Kidney (tissue), 22 donors: Measurements from ENCODE around the gene SMAD7. TPM values are rescaled to one million over a fixed set of nuclear protein-coding genes. Genes with fewer than 3 reads are reported as not detected.

ENCODE experiments used
- DNase-seq, 5 donors: peaks; one replicate each; pipeline ENCODE4 v3.0.0-alpha.2; 2013 to 2020
- FAIRE-seq: peaks from 2 replicates; lab custom pipeline; 2012; peaks lifted over from hg19 to GRCh38; lab: Jason Lieb, UNC
- H3K27ac ChIP-seq, 2 donors: one replicate each; pipeline ENCODE4 v1.7.0; 2013; ENCODE audit warnings: low read depth in 2 of 2, low read length in 2 of 2, inconsistent platforms in 1 of 2
- H3K27me3 ChIP-seq: one replicate; pipeline ENCODE4 v1.7.1; 2013; ENCODE audit warnings: low read length, inconsistent platforms; ENCODE audit not compliant: control insufficient read depth, insufficient read depth
- H3K36me3 ChIP-seq, 3 donors: one replicate each; pipeline versions ENCODE4 v1.7.0 to v1.7.1; 2013; ENCODE audit warnings: low read length in 3 of 3, control low read depth in 1 of 3, inconsistent platforms in 1 of 3; ENCODE audit not compliant: insufficient read depth in 3 of 3, control insufficient read depth in 2 of 3
- H3K4me1 ChIP-seq, 3 donors: one replicate each; pipeline versions ENCODE4 v1.7.0 to v1.7.1; 2013; ENCODE audit warnings: low read length in 3 of 3, inconsistent platforms in 1 of 3, low read depth in 1 of 3; ENCODE audit not compliant: control insufficient read depth in 2 of 3, insufficient read depth in 2 of 3
- H3K4me3 ChIP-seq, 3 donors: one replicate each; pipeline versions ENCODE4 v1.7.0 to v1.8.1; 2013; ENCODE audit warnings: low read length in 3 of 3, control low read depth in 1 of 3, inconsistent platforms in 1 of 3
- H3K9ac ChIP-seq, 3 donors: one replicate each; pipeline versions ENCODE4 v1.7.0 to v1.7.1; 2013; ENCODE audit warnings: low read length in 3 of 3, control low read depth in 1 of 3, inconsistent platforms in 1 of 3
- H3K9me3 ChIP-seq, 3 donors: one replicate each; pipeline versions ENCODE4 v1.7.0 to v1.7.1; 2013; ENCODE audit warnings: low read length in 3 of 3, control low read depth in 1 of 3, inconsistent platforms in 1 of 3; ENCODE audit not compliant: control insufficient read depth in 2 of 3, insufficient read depth in 1 of 3
- intact Hi-C: fragments of 100-400 bp; cut with DNase I; formaldehyde crosslinking; loops from one replicate; pipeline ENCODE4 v1.11.1; 2022
- long read RNA-seq, 10 donors: library from polyadenylated mRNA in 1 of 10; unstranded in 1 of 10; transcript quantifications; one replicate each; pipeline ENCODE4 v2.0.0 and lab custom pipeline, GENCODE V29; 2021 to 2026
- polyA plus RNA-seq: library from polyadenylated mRNA; stranded (reverse); fragments of 350-450 nt; fragmentation: Illumina TruSeq; extraction: RNeasy Lipid Tissue Mini Kit (QIAGEN cat#74804); gene quantifications from one replicate; pipeline ENCODE4 v1.2.3, GENCODE V29; 2014; ENCODE audit warnings: low read depth, low replicate concordance; ENCODE audit not compliant: insufficient read depth
- total RNA-seq: library from RNA; stranded (reverse); fragmentation: NEBNext Ultra II Directional; extraction: Animal tissue kit (Norgen Biotek cat#: 25700); gene quantifications from one replicate; pipeline ENCODE4 v1.2.1, GENCODE V29; 2021
- TF ChIP-seq, protein P1 (sequence below): IDR thresholded peaks from 3 replicates; pipeline ENCODE4 v1.5.1; 2012; ENCODE audit warnings: mild to moderate bottlenecking, moderate library complexity, borderline replicate concordance; ENCODE audit not compliant: insufficient read depth; ENCODE audit errors: extremely low read depth
- donor health status: control.
- donor health status: control.
- donor health status: control.
- donor health status: control.
- donor health status: control.
- donor health status: DM: yes; HTN: yes; CAD: no.
- donor health status: Normal renal cell carcinoma (clear cell type).

Gene SMAD7, protein sequence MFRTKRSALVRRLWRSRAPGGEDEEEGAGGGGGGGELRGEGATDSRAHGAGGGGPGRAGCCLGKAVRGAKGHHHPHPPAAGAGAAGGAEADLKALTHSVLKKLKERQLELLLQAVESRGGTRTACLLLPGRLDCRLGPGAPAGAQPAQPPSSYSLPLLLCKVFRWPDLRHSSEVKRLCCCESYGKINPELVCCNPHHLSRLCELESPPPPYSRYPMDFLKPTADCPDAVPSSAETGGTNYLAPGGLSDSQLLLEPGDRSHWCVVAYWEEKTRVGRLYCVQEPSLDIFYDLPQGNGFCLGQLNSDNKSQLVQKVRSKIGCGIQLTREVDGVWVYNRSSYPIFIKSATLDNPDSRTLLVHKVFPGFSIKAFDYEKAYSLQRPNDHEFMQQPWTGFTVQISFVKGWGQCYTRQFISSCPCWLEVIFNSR
- 32.6 TPM for total RNA-seq
- polyA plus RNA-seq: 17.3 TPM
- long read RNA-seq, donor 1, full-length matches to known transcripts: 8 of 8 reads
- long read RNA-seq, donor 1, partial matches to known transcripts: 0 of 8 reads
- long read RNA-seq, donor 1, other reads (novel, unspliced or antisense): 0 of 8 reads
- long read RNA-seq, donor 2, full-length matches to known transcripts: 7 of 7 reads
- long read RNA-seq, donor 2, partial matches to known transcripts: 0 of 7 reads
- long read RNA-seq, donor 2, other reads (novel, unspliced or antisense): 0 of 7 reads
- long read RNA-seq, donor 3, full-length matches to known transcripts: 4 of 4 reads
- long read RNA-seq, donor 3, partial matches to known transcripts: 0 of 4 reads
- long read RNA-seq, donor 3, other reads (novel, unspliced or antisense): 0 of 4 reads
- long read RNA-seq, donor 4, full-length matches to known transcripts: 15 of 15 reads
- long read RNA-seq, donor 4, partial matches to known transcripts: 0 of 15 reads
- long read RNA-seq, donor 4, other reads (novel, unspliced or antisense): 0 of 15 reads
- long read RNA-seq, donor 5: 0 reads
- long read RNA-seq, donor 6: 0 reads
- long read RNA-seq, donor 7, full-length matches to known transcripts: 33 of 39 reads
- long read RNA-seq, donor 7, partial matches to known transcripts: 1 of 39 reads
- long read RNA-seq, donor 7, other reads (novel, unspliced or antisense): 5 of 39 reads
- long read RNA-seq, donor 8, full-length matches to known transcripts: 13 of 13 reads
- long read RNA-seq, donor 8, partial matches to known transcripts: 0 of 13 reads
- long read RNA-seq, donor 8, other reads (novel, unspliced or antisense): 0 of 13 reads
- long read RNA-seq, donor 9: 0 reads
- long read RNA-seq, donor 10, full-length matches to known transcripts: 16 of 16 reads
- long read RNA-seq, donor 10, partial matches to known transcripts: 0 of 16 reads
- long read RNA-seq, donor 10, other reads (novel, unspliced or antisense): 0 of 16 reads

DNA sequence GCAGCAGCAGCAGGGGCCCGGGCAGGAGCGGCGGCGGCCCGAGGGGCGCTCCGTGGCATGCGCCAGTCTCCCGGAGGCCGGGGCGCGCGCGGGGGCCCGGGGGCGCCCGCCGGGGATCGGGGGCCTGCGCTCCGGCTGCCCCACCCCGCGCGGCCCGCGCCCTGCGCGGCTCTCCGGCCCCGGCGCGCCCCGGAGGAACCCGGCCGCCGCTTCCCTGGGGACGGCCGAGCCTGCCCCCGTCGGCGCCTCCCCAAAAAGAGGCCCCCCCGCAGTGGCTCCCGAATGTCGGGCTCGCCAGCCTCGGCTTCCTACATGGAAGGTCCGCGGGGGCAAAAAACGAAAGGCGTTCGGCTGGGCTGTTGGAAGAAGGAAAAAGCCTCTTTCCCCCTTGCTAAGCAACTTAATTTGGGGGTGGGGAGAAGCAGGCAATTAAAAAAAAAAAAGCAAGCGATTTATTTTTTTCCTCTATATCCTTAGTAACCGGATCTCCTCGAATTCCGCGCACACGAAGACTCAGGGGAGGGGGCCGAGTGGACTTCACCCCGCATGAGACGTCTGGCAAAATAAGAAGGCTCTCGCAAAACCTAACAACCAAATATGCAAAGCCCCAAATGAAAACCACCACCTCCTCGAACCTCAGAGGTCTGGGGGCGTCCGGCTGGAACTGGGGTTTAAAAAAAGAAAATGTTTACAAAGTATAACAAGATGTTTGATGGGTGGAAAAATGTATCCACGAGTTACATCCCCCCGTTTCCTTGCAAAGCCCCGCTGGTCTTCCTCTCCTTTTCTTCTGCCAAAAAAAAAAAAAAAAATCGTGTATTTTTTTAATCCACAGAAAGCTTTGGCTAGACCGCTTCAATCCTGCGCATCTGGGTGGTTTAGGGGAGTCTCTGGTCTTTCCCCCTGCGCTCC lies at the start of gene SMAD7:
Gene SMAD7, minus strand, starts transcription at position 430 of the 912 bp plus-strand sequence. CDS start 541 bp downstream, outside the sequence.
- Histone ChIP-seq H3K36me3 (peaks cover 0 to 12% (median 0%) of the 10 kb centered on the region in 3 donors), H3K4me1 (peaks cover 0 to 22% (median 18%) of the 10 kb centered on the region in 3 donors), H3K4me3 (peak within 1 kb of the TSS; percentile 84 to 99 (median 90)), H3K9ac (peak within 1 kb of the TSS; percentile 58 to 91 (median 82)), H3K9me3 (no peaks in the 10 kb centered on the region), H3K27me3 (no peaks in the 10 kb centered on the region), H3K27ac (peak within 1 kb of the TSS; percentile 96 to 97)
- intact Hi-C loops: no loop called here
- no peak for FAIRE-seq
- TF ChIP-seq, protein P1, sequence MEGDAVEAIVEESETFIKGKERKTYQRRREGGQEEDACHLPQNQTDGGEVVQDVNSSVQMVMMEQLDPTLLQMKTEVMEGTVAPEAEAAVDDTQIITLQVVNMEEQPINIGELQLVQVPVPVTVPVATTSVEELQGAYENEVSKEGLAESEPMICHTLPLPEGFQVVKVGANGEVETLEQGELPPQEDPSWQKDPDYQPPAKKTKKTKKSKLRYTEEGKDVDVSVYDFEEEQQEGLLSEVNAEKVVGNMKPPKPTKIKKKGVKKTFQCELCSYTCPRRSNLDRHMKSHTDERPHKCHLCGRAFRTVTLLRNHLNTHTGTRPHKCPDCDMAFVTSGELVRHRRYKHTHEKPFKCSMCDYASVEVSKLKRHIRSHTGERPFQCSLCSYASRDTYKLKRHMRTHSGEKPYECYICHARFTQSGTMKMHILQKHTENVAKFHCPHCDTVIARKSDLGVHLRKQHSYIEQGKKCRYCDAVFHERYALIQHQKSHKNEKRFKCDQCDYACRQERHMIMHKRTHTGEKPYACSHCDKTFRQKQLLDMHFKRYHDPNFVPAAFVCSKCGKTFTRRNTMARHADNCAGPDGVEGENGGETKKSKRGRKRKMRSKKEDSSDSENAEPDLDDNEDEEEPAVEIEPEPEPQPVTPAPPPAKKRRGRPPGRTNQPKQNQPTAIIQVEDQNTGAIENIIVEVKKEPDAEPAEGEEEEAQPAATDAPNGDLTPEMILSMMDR: no peak
- peak in 2 of 5 donors; percentile 63 to 77 for DNase-seq

DNA sequence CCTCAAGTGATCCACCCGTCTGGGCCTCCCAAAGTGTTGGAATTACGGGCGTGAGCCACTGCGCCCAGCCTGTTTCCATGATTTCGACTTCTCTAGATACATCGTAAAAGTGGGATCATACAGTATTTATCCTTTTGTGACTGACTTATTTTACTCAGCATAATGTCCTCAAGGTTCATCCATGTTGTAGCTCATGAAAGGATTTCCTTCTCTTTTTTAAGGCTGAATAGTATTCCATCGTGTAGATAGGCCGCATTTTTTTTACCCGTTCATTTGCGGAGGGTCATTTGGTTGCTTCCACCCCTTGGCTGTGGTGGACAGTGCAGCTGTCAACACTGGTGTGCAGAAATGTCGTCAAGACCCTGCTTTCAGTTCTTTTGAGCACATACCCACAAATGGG lies 48.8 kb upstream of the SMAD7 start:
- H3K27ac ChIP-seq: no peak overlapping the region
- intact Hi-C loops: no loop called here
- DNase-seq: peak in 1 of 5 donors; percentile 10
- H3K4me1 ChIP-seq: no peaks in the 10 kb centered on the region
- H3K4me3 ChIP-seq: no peak overlapping the region
- no peaks in the 10 kb centered on the region for H3K9me3 ChIP-seq
- H3K27me3 ChIP-seq: no peaks in the 10 kb centered on the region
- TF ChIP-seq, protein P1: no peak
- H3K36me3 ChIP-seq: no peaks in the 10 kb centered on the region
- H3K9ac ChIP-seq: no peak overlapping the region
- FAIRE-seq: no peak
